ENCODE results near the gene UGGT2.
A peak's percentile ranks its signal among the peaks of the same experiment; 100 is the strongest.
"Not testable (repeated sequence)": the region's sequence is repeated elsewhere in the genome, so short reads cannot be mapped to it uniquely, and the experiment has no call there.

Gene UGGT2

DNA sequence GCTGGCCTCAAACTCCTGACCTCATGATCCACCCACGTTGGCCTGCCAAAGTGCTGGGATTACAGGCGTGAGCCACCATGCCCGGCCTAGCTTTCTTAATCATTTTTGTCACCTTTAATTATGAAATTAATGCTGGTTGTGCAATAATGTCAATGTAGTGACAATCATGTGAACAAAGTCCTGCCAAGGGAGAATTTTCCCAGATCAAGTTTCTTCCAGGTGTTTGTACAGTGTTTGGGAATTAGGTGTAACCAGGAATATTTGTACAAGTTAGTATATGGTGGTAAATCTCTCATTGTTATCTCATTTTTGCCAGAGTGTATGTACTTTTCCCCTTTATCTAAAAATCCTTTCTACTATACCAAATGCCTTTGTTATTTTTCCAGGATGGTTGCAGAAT is 171.1 kb downstream of the UGGT2 start:
- DNase-seq: no peak

DNA sequence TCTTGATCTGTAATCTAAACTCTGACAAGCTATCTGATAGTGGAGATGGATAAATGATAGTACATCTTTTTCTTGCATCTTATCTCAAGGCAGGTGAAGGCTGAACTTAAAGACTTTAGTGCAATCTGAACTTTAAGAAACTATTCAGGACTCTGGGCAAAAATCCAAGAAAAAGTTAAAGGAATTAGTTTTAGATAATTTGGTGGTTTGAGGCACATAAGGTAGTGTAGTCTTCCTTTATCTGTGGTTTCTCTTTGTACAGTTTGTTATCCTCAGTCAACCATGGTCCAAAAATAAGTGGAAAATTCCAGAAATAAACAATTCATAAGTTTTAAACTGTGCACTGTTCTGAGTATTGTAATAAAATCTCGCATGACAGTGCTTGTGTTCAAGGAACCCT is 172.9 kb downstream of the UGGT2 start:
- DNase-seq: no peak

DNA sequence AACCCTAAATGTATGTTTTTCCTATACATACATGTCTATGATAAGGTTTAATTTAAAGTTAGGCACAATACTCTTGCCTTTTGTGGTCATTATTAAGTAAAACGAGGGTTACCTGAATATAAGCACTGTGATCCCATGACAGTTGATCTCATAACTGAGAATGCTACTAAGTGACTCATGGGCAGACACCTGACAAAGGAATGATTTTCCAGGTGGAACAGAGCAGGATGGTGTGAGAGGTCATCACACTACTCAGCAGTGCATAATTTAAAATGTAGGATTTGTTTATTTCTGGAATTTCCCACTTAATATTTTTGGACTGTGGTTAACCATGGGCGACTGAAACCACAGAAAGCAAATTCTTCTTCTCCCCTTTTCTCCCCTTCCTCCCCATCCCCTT is 178.9 kb downstream of the UGGT2 start:
- no peak for DNase-seq

DNA sequence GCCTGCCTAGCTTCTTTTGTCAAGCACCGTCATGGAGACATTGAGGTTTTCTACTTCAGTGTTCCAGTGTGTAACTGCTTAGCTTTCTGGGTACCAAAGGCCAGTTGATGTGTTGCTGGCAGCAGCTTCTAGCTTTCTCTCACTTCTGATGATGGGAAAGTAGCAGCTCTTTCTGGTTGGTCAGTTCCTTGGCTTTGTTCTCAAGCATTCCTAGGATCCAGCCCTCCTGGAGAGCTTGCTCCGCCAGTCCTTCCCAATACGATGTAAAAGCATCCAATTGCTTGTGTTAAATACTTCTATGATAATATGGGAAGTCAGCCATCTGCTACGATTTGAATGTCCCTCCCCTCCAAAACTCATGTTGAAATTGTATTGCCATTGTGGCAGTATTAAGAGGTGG is 182.8 kb downstream of the UGGT2 start:
- no peak for DNase-seq

DNA sequence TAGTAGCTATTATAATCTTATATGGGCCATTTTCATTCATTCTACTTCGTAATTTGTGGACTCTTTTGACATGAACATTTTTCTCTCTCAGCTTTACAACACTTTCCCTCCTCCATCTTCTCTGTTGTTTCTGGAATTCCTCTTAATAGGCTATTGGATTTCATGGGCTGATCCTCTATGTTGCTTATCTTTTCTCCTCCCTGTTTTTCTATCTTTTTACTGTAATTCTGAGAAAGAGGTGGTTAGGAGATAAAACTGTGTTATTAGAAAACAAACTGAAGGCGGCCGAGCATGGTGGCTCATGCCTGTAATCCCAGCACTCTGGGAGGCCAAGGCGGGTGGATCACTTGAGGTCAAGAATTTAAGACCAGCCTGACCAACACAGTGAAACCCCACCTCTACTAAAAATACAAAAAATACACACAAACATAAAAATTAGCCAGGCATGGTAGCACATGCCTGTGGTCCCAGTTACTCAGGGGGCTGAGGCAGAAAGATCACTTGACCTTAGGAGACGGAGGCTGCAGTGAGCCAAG is 188.1 kb downstream of the UGGT2 start:
- DNase-seq: no peak

DNA sequence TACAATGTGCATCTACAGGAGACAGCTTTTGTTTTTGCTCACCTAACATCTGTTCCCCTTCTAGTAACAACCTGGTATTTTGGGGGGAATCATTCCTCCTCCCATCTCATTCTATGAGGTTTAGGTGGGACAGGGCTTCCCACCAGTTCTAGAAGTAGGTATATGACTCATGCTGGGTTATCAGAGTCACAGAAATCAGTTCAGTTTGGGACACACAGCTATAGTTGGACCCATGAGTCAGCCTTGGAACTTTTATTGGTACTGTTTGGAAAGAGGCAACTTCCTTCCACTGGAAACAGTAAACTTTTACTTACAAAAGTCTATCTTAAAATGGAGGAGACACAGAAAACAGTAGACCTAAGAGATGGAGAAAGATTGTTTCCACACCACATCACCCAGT is 190.8 kb downstream of the UGGT2 start:
- DNase-seq: no peak

DNA sequence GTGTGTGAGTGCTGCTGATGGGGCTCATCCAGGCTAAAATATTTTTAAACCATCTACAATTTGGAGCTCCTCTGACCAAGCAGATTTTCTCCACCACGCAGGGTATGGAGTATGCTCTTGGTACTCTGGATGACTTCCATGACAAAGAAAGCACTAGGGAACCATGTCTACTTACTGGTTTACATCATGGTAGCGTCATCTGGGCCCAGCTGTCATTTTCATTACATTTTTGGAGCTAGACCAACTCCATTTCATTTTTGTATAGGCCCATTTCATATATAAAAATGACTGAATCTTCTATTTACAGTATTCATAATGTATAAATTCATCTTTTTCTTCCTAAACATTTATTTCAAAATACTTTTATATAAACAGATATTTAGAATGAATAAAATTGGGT is 191.9 kb downstream of the UGGT2 start:
- no peak for DNase-seq

DNA sequence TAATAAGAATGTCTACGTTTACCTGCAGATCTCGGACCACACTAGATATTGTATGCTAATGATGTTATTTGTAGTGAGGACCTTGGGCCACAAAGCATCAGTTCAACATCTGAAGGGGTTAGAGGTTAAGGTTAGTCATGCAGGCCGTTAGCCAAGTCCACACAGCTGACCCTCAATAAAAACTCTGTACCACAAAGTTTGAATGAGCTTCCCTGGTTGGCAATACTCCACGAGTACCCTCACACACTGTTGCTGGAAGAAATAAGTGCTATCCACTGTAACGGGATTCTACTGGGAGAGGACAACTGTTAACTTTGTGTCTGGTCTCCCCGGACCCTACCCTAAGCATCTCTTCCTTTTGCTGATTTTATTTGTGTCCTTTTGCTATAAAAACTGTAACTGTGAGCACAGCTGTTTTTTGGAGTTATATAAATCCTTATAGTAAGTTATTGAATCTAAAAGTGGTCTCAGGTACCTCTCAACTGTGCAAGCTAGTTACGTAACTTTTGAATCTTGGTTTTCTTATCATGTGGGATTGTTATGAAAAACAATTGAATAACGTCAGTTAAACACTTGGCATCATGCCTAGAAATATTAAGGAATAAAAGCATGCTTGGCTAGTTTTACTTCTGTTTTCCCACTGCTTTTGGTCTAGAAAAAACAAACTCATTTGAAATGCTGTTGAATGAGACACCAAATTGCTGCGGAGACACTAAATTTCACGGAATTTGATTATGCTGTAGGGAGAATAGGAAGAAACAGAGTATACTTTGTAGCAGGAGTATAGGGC is 194.7 kb downstream of the UGGT2 start:
- DNase-seq: no peak

DNA sequence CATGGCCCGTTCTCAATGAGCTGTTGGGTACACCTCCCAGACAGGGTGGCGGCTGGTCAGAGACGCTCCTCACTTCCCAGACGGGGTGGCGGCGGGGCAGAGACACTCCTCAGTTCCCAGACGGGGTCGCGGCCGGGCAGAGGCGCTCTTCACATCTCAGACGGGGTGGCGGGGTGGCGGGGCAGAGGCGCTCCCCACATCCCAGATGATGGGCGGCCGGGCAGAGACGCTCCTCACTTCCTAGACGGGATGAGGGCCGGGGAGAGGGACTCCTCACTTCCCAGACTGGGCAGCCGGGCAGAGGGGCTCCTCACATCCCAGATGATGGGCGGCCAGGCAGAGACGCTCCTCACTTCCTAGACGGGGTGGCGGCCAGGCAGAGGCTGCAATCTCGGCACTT is 207.5 kb downstream of the UGGT2 start:
- not testable (repeated sequence) for DNase-seq

DNA sequence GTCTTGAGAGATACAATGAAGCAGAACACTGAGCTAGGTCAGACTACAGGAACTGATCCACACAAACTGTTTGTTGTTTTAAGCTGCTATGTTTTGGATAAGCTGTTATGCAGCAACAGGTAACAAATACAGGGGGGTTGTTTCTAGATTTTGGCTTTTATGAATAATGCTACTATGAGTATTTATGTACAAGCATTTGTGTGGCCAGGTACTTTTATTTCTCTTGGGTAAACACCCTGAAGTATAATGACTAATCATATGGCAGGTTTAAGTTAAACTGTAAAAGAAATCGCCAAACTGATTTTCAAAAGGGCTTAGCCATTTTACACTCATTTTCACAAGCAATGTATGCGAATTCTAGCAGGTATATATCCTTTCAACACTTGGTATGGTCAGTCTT is 210.3 kb downstream of the UGGT2 start:
- DNase-seq: no peak

DNA sequence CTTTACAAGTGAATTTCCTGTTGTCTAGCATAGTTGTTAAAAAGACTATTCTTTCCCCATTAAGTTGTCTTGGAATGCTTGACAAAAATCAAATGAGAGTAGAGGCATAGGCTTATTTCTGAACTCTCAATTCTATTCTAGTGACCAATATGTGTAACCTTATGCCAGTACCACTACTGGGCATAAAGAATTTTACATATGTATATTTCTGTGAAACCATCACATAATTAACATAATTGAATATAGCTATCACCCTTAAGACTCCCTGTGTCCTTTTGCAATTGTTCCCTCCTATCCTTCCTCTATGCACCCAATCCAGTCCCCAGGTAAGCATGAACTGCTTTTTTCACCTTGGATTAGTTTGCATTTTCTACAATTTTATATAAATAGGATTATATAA is 211.3 kb downstream of the UGGT2 start:
- no peak for DNase-seq

DNA sequence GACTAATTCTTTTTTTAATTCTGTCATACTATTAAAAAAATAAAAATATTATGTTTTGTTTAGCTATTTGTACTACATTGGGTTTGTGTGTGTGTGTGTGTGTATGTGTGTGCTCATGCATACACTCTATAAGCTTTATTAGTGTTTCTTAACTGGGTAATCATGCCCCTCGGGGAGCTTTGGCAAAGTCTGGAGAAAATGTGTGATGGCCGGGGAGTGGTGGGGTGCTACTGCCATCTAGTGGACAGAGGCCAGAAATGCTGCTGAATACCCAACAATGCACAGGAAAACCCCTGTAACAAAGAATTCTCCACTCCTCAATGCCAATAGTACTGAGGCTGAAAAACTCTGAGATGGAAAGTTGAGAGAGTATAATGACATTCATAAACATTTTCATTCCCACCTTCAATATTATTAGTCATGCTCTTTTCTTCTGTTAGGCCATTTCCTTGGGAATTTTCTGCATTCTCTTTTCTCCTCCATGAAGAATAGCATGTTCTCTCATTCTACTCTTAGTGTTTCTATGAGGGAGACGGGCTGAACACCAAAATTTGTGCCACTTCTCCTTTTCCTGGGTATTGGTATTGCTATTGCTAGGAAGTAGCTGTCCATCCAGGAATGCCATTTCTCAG is 219.0 kb downstream of the UGGT2 start:
- peak; percentile 47 for DNase-seq

DNA sequence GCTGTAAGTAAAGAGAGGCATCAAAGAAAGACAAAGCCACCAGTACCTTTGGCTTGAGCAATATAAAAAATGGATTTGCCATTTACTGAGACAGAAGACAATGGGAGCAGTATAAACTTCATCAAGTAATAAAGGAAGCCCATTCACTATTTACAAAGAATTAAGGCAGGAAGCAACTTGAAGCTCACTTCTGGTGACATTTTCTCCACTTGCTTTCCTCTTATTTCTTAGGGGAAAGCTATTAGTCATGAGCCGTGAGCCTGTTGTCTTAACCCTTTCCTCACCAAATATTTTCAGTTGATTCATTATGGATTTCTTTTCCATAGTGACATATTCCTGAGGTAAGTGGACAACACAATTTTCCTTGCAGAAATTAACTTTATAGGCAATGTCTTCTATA is 219.5 kb downstream of the UGGT2 start:
- DNase-seq: no peak

DNA sequence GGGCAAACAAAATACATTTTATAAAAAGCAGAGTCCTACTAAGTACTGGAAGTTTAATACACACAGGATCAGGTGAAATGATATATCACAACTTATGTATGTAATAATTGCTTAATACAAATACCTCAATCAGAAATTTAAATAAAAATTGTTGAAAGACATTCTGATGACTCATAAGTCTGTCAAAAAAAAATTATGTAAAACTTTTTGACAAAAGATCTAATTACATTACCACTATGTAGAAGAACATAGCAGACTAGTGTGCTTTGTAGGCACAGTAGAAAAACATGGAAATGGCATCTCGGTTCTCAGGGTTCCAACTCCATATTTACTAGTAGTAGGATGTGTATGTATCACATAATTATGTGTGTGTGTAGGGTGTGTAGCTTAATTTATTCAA is 220.1 kb downstream of the UGGT2 start:
- DNase-seq: no peak

DNA sequence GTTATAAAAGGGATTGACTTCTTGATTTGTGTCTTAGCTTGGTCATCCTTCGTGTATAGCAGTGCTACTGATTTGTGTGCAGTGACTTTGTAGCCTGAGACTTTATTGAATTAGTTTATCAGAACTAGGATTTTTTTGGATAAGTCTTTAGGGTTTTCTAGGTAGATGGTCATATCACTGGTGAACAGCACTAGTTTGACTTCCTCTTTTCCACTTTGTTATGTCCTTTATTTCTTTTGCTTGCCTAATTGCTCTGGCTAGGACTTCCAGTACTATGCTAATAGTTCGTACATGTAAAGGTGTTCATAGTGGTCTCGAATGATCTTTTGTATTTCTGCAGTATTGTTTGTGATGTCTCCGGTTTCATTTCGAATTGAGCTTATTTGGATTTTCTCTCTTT is 230.9 kb downstream of the UGGT2 start:
- no peak for DNase-seq

DNA sequence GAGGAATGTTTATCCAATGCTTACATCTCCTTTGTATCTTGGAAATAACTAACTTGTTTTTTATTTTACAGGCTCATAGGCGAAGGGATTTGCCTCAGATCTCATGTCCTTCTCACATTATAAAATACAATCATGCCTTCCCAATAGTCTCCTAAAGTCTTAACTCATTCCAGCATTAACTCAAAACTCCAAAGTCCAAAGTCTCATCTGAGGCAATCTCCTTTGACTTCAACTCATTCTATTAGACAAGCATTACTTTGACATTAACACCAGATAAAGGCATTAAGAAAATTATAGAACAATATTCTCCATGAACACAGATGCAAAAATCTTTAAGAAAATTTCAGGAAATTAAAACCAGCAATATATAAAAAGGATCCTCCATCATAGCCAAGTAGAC is 238.7 kb downstream of the UGGT2 start:
- DNase-seq: no peak

DNA sequence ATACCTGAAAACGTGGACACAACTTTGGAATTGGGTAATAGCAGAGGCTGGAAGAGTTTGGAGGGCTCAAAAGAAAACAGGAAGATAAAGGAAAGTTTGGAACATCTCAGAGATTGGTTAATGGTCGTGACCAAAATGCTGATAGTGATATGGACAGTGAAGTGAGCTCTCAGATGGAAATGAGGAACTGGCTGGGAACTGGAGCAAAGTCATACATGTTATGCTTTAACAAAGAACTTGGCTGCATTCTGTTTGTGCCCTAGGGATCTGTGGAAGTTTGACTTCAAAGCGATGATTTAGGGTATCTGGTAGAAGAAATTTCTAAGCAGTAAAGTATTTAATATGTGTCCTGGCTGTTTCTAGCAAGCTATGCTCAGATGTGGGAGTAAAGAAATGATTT is 240.1 kb downstream of the UGGT2 start:
- DNase-seq: no peak

DNA sequence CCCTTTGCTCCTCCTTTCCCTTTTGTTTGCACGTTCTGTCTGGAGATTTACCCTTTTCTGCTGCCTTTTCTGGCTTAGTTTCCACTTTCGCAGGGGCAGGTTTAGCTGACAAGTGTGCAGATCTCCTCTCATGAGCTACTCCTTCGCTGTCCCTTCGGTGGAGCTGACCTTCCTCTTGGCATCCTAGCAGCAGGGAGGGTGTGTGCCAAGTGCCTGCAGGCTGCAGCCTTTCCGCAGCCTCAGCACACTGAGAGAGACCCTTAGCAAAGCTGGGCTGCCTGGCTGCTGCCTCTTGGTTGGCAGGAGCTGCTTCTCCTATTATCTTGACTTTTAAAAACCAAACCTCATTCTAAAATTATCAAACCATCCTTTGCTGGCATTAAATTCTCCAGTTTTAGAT is 243.8 kb downstream of the UGGT2 start:
- no peak for DNase-seq

DNA sequence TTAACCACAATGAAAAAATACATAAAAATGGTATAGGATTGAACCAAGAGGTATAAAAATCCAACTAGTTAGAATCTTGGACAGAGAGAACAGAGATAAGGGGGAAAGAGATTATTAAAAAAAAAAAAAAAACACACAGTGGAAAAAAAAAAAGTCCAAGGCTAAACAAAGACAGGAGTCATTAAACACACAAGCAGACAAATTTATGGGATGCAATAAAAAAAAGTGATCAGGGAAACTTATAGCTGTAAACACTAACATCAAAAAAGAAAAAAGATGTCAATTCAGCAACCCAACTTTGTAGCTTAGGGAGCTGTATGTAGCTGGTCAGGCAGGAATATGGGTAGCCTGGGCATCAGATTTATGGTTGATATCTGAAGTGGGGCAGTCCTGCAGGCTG is 247.3 kb downstream of the UGGT2 start:
- DNase-seq: no peak

DNA sequence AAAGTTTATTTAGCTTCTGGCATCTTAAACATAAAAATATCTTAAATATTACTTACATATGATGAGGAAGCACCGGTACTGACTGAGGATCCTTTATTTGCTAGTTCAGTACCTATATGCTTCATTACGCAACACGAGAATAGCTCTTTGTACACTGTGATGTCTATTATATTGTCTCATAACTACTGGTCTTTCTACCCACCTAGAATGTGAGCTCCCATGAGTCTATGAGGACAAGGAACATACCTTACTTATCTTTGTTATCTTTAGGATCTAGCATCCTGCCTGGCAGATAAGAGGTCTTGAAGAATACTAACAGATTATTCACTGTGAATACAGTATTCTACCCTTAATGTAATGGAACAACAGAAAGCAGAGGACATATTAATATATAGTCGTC is 251.4 kb downstream of the UGGT2 start:
- no peak for DNase-seq

DNA sequence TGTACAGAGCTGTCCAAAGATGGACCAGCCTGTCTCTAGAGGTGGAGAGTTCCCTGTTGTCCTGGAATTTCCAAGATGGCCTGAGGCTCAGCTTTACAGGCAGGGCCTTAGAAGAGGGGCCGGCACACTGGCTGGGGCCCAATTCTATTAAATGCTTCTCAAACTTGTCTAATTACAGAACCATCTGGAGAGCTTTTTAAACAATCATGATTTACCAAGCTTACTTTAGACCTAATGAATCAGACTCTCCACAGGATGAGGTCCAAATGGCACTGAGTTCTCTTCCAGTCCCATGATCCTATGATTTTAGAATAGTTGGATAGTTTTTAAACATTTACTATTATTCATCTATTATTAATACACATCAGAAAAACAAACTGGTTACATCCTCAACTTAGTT is 252.8 kb downstream of the UGGT2 start:
- no peak for DNase-seq

DNA sequence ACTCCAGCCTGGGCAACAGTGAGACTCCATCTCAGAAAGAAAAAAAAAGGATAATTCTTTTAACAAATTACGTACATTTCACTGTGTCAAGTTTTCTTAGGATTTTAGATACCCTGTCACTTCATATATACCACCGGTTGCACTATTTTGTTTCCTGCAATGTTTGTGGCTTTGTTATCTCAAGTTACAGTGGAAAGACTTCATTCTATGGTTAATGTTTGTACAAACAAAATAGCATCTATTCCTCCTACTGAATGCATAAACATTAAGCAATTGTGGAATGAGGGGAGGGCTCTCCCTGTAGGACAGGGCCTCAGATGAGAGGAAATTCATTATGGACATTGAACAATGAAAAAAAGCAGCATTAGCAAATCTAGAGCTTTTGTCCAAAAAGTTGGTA is 256.2 kb downstream of the UGGT2 start:
- DNase-seq: no peak

DNA sequence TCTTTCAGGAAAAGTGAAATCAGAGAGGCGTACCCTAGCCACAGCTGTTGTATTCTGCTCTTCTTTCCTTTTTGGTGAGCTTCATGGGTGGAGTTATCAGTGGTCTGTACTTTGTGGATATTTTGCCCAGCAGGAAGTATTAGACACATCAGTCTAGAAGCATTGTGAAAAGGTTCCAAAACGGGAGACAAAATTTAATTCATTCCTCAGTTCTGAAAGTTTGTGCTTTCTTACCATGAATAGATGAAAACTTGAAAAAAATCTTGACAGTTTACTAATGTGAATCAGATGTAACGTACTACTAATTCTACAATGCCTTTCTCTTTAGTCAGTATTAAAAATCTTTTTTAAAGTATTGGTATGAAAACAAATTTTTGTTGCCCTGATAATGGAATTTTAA is 259.4 kb downstream of the UGGT2 start:
- DNase-seq: no peak

DNA sequence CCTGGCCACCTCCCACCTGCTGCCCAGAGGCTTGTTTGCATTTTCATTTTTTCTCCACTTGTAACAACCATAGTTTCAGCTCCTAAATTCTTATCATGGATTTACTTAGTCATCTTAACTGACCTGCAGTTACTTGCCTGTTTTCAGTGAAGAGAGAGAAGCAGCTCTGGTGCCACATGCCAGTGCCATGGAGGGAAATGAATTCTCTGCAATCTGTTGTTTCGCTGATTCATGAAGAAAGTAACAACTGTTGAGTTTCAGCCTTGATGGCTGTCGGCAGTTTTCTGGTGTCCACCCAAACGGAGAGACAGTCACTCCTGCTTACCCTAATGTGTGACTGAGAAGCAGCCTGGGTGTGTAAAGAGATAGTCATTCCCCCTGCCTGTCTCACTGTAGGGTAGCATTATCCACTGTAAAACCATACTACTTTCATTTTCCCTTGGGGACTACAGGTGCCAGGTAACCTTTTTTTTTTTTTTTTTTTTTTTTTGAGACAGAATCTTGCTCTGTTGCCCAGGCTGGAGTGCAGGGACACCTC is 260.1 kb downstream of the UGGT2 start:
- no peak for DNase-seq

Data from NCI-H1092 (cell line).